GM23338 (cell line): ENCODE data around the gene FAM222A. TPM values are rescaled to one million over a fixed set of nuclear protein-coding genes. Genes with fewer than 3 reads are reported as not detected.

ENCODE experiments used
- ATAC-seq: fragments of 200-7000 bp; cut with Tn5 transposase; 3 replicates; pipeline ENCODE4 v1.9.1; 2020
- DNase-seq: peaks from one replicate; pipeline ENCODE4 v3.0.0-alpha.2; 2015; ENCODE audit warnings: low spot score
- H2AFZ ChIP-seq: fragments of 200-600 bp; sonication (generic); 2 replicates; pipeline ENCODE4 v1.8.0; 2016; ENCODE audit warnings: antibody characterized with exemption, mild to moderate bottlenecking, moderate library complexity
- H3F3A ChIP-seq: fragments of 200-600 bp; sonication (generic); replicated peaks from 2 replicates; pipeline ENCODE4 v1.8.0; 2017; ENCODE audit warnings: antibody characterized with exemption, mixed run types, low read depth
- H3K27ac ChIP-seq: fragments of 200-600 bp; sonication (generic); 2 replicates; pipeline ENCODE4 v1.6.1; 2016; ENCODE audit warnings: low read depth
- H3K27me3 ChIP-seq: fragments of 200-600 bp; sonication (generic); 2 replicates; pipeline ENCODE4 v1.8.0; 2016; ENCODE audit warnings: mild to moderate bottlenecking, mixed run types, moderate library complexity; ENCODE audit not compliant: insufficient read depth
- H3K36me3 ChIP-seq: fragments of 200-600 bp; sonication (generic); 2 replicates; pipeline ENCODE4 v1.8.0; 2016; ENCODE audit warnings: mild to moderate bottlenecking; ENCODE audit not compliant: insufficient read depth
- H3K4me1 ChIP-seq: fragments of 200-600 bp; sonication (generic); 2 replicates; pipeline ENCODE4 v1.8.0; 2016; ENCODE audit warnings: mild to moderate bottlenecking, moderate library complexity; ENCODE audit not compliant: insufficient read depth
- H3K4me2 ChIP-seq: fragments of 200-600 bp; sonication (generic); 2 replicates; pipeline ENCODE4 v1.7.1; 2017; ENCODE audit warnings: mixed run types
- H3K4me3 ChIP-seq: fragments of 200-600 bp; sonication (generic); 2 replicates; pipeline ENCODE4 v1.6.1; 2016; ENCODE audit warnings: mixed run types
- H3K79me2 ChIP-seq: fragments of 200-600 bp; sonication (generic); replicated peaks from 2 replicates; pipeline ENCODE4 v1.8.0; 2017; ENCODE audit warnings: mild to moderate bottlenecking; ENCODE audit not compliant: insufficient read depth
- H3K9me2 ChIP-seq: fragments of 200-600 bp; sonication (generic); 2 replicates; pipeline ENCODE4 v1.8.0; 2017; ENCODE audit not compliant: insufficient read depth
- H4K20me1 ChIP-seq: fragments of 200-600 bp; sonication (generic); replicated peaks from 2 replicates; pipeline ENCODE4 v1.8.0; 2017; ENCODE audit warnings: mild to moderate bottlenecking; ENCODE audit not compliant: insufficient read depth
- H3K27ac Mint-ChIP-seq: 2 replicates; pipeline ENCODE4 v1.8.0; 2020; ENCODE audit warnings: inconsistent platforms, mild to moderate bottlenecking, moderate library complexity, mixed read lengths
- H3K27me3 Mint-ChIP-seq: 3 replicates; pipeline ENCODE4 v1.8.0; 2022; ENCODE audit warnings: low read depth, mild to moderate bottlenecking, moderate library complexity, mixed read lengths, inconsistent platforms; ENCODE audit not compliant: insufficient read depth, poor library complexity
- H3K36me3 Mint-ChIP-seq: 3 replicates; pipeline ENCODE4 v1.8.0; 2021; ENCODE audit warnings: low read depth, mild to moderate bottlenecking, inconsistent platforms, moderate library complexity, mixed read lengths
- H3K4me1 Mint-ChIP-seq: 3 replicates; pipeline ENCODE4 v1.8.0; 2020; ENCODE audit warnings: mild to moderate bottlenecking, inconsistent platforms, mixed read lengths
- H3K4me3 Mint-ChIP-seq: 3 replicates; pipeline ENCODE4 v1.8.0; 2021; ENCODE audit warnings: moderate library complexity, mild to moderate bottlenecking, inconsistent platforms, mixed read lengths
- H3K9me3 Mint-ChIP-seq: 3 replicates; pipeline ENCODE4 v1.8.0; 2020; ENCODE audit warnings: moderate library complexity, mild to moderate bottlenecking, inconsistent platforms, mixed read lengths
- CREB1 ChIP-seq: fragments of 250-450 bp; sonication (Bioruptor Pico); IDR thresholded peaks from 2 replicates; pipeline ENCODE4 v1.5.0; 2020; ENCODE audit warnings: low read depth, mild to moderate bottlenecking, moderate library complexity
- EZH2phosphoT487 ChIP-seq: fragments of 200-600 bp; sonication (generic); IDR thresholded peaks from one replicate; pipeline ENCODE4 v1.8.1; 2018; ENCODE audit warnings: antibody characterized with exemption; ENCODE audit not compliant: unreplicated experiment
- NANOG ChIP-seq: IDR thresholded peaks from 2 replicates; pipeline ENCODE4 v1.6.1; 2016; ENCODE audit warnings: antibody characterized with exemption, borderline replicate concordance
- REST ChIP-seq: IDR thresholded peaks from one replicate; pipeline ENCODE4 v1.6.1; 2018; ENCODE audit warnings: antibody characterized with exemption; ENCODE audit not compliant: unreplicated experiment
- STAT1 ChIP-seq: IDR thresholded peaks from one replicate; pipeline ENCODE4 v1.6.1; 2016; ENCODE audit warnings: antibody characterized with exemption; ENCODE audit not compliant: unreplicated experiment
- ZNF114 ChIP-seq: fragments of 250-450 bp; sonication (Bioruptor Pico); IDR thresholded peaks from 2 replicates; pipeline ENCODE4 v1.5.0; 2020; ENCODE audit warnings: mild to moderate bottlenecking, moderate library complexity
- ZNF331 ChIP-seq: fragments of 250-450 bp; sonication (Bioruptor Pico); IDR thresholded peaks from 2 replicates; pipeline ENCODE4 v1.5.0; 2020; ENCODE audit warnings: low read depth, mild to moderate bottlenecking, moderate library complexity
- ZNF462 ChIP-seq: fragments of 250-450 bp; sonication (Bioruptor Pico); IDR thresholded peaks from 2 replicates; pipeline ENCODE4 v1.5.0; 2020; ENCODE audit warnings: mild to moderate bottlenecking, moderate library complexity
- polyA plus RNA-seq: library from polyadenylated mRNA; unstranded; fragments of >200 nt; fragmentation: Nextera tagmentation; extraction: Ambion mirVana; gene quantifications from 2 replicates; pipeline ENCODE4 v1.2.1, GENCODE V29; 2016
- total RNA-seq: library from RNA; depleted of rRNA; stranded (reverse); fragments of >200 nt; shearing (Covaris generic); gene quantifications from 2 replicates; pipeline ENCODE4 v1.2.3, GENCODE V29; 2014

The FAM222A gene
- total and polyA plus RNA-seq, 2 experiments from 2014 or later = 0.78 to 2.1 TPM

- TF ChIP-seq ZNF462 (no peak), ZNF114 (CRISPR knock-in tag) (no peak), REST (no peak), CREB1 (CRISPR knock-in tag) (no peak), STAT1 (no peak)
Measured at GRCh38 chr12:109666068-109666467, 47.6 kb upstream of the FAM222A start (continued).

- H3K4me1 ChIP-seq = 0 out of 2 replicates have a peak, but pooled peaks cover 9% of the 10 kb centered on the region
Measured at GRCh38 chr12:109670731-109671130, 42.9 kb upstream of the FAM222A start.

More at GRCh38 chr12:109670731-109671130, 42.9 kb upstream of the FAM222A start:
- H3K27me3 ChIP-seq = no peaks in the 10 kb centered on the region
- H3K4me1 Mint-ChIP-seq = peaks cover 6% of the 10 kb centered on the region
- no peak overlapping the region for H3K4me3 Mint-ChIP-seq
- H3K9me3 Mint-ChIP-seq = no peaks in the 10 kb centered on the region
- peaks cover 10% of the 10 kb centered on the region for H3K27me3 Mint-ChIP-seq
- DNase-seq (peak; percentile 23), ATAC-seq (peak; percentile 82)
- TF ChIP-seq EZH2phosphoT487 (no peak), NANOG (no peak), ZNF331 (CRISPR knock-in tag) (no peak)
- no peaks in the 10 kb centered on the region for H4K20me1 ChIP-seq
- H3K36me3 ChIP-seq = no peaks in the 10 kb centered on the region
- peak overlapping the region; percentile 92 for H2AFZ ChIP-seq
- H3K79me2 ChIP-seq = no peaks in the 10 kb centered on the region
- H3K9me2 ChIP-seq = no peaks in the 10 kb centered on the region
- H3F3A ChIP-seq = no peaks in the 10 kb centered on the region
- H3K27ac ChIP-seq = no peak overlapping the region
- no peak overlapping the region for H3K27ac Mint-ChIP-seq
- H3K36me3 Mint-ChIP-seq = no peaks in the 10 kb centered on the region
- peak overlapping the region; percentile 41; the same call in 1 of the 2 replicates for H3K4me2 ChIP-seq
- H3K4me3 ChIP-seq = no peak overlapping the region
